HG03066 (cell line): ENCODE results near the gene HOXD10.

Experiments
- ATAC-seq: cut with Tn5 transposase; IDR thresholded peaks from one replicate; pipeline ENCODE4 v1.9.1; 2021; ENCODE audit warnings: low read depth; ENCODE audit not compliant: unreplicated experiment

The HOXD10 gene

DNA sequence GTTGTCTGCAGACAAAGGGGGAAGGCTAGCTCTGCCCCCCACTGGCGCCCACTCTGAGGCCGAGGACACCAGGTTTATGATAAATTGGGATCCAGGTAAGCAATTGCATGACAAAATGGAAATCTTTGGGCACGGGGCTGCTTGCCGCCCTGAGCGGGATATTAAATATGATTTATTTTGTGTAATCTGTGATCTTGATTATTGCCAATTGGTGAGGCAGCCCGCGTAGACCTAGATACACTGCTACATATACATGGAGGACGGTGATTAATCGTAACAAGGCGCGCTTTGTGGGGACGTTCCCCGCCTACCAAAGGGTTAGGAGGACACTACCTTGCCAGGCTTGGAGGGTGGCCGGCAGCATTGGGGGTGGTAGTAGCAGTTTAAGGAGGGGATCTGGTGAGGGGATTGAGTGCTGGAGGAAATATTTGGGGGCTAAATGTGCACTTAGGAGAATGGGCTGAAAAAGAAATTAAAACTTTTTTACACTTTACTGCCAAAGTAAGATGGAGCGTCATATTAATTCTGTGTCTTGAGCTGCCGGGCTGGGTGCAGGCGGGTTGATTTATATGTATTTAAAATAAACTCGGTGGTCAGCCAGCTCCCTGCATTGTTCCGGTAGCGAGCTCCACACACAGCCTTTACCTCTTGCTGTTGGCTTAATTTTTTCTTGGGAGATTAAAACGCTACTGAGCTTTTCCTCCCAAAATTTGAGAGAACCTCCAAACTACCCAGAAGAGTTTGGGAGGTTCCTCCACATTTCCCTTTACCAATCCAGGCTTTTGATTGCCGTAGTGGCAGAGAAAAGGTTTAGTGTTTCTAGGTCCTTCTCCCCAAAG is 44.6 kb downstream of the HOXD10 start:
- no peak for ATAC-seq

DNA sequence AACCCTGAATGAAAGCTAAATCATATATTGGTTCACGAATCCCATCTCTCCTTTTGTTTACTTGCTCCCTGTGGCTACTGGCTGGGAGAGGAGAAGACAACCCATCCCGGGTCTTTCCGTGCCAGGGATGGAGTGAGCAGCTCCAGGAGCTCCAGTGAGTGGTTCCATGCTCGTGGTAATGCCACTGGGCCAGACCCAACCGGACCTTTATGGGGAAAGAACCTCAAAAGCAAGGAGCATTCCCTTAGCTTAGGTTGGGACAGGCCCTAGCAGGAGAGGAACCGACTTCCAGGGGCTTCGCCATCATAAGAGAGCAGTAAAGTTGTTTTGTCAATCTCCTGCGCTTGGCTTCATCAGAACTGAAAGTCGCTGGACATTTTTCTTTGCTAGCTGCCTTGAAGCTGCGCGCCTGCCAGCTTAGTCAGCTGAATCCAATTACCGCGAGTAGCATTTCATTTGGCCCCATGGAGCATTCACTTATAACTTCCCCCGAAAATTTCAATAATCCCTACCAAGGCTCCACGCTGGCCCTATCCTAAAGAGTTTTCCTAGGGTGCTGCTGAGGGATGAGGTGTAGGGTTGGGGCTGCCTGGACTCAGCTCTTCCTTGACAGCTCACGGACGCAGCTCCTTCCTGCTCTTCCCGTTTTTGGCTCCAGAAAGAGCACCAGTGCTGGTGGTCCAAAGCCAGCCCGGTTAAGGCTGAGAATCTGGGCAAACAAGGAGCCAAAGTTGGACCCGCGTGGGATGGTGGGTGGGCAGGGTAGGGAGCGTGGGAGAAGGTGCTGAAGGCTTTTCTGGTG is 45.4 kb downstream of the HOXD10 start:
- ATAC-seq = no peak

DNA sequence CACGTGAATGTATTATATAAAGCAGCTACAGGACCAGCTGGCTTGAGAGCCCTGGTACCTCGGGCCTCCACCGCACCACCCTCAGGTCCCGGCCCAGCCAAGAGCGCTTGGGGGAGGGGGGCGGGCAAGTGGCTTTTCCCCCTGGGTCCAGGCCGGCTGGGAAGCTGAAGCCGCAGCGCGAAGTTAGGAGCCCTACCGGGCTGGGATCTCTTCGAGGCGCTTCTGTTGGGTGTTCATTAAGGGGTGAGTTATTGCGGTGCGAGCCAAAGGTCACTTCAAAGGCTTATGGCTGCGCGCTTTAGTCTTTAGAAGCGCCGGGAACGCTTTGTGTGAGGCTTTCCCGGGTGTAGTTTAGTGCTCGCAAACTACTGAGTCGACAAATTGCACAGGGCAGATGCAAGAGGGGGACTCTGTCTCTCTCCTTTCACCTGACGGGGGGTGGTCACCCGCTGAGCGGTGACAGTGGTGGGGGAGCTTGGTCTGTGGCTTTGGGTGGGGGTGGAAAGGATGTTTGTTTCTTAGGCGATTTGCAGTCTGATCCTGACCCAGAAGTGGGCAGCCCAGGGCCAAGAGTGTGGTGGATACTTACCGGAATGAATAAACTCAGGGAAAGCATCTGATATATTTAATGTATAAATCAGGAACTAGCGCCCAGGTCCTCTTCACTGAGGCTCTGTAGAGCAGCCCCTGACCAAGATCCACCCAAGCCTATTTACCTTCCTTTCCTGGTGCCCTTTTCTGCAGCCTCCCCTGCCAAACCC is 46.5 kb downstream of the HOXD10 start:
- no peak for ATAC-seq

DNA sequence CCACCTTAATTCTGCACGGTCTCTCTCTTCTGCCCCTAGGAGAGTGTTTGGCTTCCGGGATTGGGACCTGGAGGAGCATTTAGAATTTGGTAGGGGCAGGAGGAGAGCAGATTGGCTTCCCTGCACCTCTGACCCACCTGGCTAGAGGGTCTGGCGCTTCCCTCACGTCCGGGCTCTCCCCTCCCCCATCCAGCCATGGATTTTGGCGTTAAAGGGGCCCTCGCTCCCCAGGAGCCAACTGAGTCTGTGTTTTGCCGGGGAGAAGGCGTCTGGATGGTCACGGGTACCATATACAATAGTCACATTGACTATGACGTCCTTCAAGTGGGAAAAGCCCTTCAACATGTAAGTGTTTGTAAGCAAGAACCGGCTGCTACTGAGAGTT is 47.1 kb downstream of the HOXD10 start:
- ATAC-seq = no peak

DNA sequence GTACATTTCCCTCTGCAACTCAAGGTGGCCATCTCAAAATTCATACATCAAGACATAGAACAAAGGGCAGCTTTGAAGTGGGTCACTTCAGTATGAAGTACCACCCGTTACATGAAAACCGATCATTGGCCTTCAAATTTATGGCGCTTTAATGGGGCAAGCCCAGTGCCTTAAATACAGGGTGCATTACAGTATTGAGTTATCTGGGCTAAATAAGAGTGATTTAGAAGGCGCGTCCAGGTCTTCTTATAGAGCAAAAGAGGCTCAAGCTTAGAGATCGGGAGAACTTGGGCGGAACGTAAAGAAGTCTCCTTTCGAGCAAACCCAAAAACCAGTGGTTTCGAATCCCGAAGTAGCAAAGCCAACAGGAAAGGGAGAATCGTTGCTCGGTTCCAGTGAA is 47.6 kb downstream of the HOXD10 start:
- no peak for ATAC-seq

DNA sequence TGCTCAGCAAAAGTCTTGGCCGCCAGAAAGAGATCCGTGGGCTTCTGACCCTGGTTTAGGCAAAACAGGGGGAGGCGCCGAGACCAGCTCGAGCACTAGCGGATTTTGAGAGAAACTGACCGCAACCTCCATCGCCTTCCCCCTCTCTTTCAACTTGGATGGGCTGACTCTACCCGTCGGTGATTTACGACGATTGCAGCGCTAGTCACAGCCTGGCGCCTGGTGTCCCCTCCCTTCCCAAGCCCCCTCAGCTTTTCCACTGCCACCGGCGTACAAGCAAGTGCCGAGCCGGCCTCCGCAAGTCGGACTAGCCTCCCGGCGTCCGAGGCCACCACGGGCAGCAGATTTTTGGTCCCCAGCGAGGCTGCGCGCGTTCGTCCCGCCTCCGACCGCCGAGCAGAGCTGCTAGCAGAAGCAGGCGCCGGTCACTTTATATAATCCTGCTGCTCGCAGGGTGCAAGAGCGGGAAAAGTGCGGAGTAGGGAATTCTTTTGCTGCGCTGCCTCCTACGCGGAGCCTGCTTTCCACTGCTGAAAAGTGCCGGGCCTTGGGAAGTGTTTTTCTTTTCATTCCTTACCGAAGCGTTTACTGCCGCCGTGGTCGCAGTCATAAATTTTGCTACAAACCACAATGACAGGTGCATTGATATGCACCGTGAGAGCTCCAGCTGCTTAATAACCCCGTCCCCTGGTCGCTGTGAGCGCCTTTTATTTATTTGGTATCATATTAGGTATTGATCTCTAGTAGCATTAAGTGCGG is 48.2 kb downstream of the HOXD10 start:
- ATAC-seq = no peak

DNA sequence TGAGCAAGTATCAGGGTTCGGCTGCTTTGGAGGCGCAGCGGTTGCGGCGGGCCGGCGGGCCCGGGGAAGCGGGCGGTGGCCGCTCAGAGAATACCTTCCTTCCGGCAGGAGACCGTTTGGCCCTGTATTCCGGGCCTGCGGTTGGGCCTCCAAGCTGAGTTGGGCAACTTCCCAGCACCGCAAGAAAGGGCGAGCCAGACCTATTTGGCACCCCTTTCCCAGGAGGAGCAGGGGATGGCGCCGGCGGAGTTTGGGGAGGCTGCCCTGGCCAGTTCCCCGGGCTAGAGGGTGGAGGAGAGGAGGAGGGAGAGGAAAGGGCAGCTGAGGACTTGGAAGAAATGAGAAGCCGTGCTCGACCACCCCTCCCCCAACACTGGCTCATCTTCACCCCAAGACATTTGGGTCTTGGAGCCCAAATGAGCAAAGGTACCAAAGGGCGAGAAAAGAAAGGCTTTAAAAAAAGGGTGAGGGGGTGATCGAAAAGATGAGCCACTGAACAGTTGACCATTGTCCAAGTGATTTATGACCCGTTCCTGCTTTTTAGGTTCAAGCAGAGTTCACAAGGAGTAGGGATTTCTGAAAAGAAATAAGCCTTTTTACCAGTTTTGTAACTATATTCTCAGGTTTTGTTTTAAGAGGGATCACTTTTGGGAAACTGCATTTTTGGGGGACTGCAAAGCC is 48.9 kb downstream of the HOXD10 start:
- no peak for ATAC-seq

DNA sequence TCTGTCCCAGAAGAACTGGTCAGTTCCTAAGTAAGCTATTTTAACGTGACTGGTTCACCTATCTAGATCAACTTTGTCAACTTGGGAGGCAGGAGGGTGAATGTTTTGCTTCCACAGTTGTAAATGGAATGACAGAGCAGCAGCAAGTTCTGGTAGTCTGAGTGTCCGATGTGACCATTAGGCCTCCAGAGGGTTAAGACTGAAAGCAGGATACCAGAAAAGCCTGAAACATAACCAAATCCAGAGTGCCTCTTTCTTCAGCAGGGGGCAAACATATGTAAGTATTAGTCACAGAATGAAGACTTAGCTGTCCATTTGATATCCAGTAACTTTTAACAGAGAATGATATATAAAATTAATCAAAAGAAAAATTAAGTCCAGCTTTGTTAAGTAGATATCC is 49.7 kb downstream of the HOXD10 start:
- ATAC-seq = no peak

DNA sequence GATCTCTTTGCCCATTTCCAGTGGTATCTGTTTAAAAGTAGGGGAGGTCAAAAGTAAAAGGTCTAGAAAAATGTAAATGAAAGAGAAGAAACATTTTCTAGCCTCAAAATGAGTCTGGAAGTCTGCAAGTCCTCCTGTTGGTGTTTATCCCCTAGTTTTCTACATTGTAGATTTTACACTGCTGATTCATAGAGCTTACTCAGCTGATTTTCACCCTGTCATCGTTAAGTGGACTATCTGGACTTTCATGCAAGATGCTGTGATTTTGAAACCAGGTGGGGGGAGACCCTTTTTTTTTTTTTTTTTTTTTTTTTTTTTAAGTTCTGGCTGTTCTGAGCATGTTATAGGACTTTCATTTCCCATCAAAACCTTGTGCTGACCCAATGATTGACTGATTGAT is 50.8 kb downstream of the HOXD10 start:
- no peak for ATAC-seq

DNA sequence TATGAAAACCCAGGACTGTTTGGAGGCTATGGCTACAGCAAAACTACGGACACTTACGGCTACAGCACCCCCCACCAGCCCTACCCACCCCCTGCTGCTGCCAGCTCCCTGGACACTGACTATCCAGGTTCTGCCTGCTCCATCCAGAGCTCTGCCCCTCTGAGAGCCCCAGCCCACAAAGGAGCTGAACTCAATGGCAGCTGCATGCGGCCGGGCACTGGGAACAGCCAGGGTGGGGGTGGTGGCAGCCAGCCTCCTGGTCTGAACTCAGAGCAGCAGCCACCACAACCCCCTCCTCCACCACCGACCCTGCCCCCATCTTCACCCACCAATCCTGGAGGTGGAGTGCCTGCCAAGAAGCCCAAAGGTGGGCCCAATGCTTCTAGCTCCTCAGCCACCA is 52.6 kb downstream of the HOXD10 start:
- ATAC-seq = no peak
